MM.1S (cell line): ENCODE data around the gene KIAA1671.

Source experiments
- EZH2phosphoT487 ChIP-seq: fragments of 300-600 bp; sonication (generic); IDR thresholded peaks from 2 replicates; pipeline ENCODE4 v1.6.1; 2018; ENCODE audit warnings: antibody characterized with exemption, low read length
- TF ChIP-seq, protein P1 (sequence below): fragments of 300-600 bp; sonication (generic); IDR thresholded peaks from 2 replicates; pipeline ENCODE4 v1.5.1; 2016; ENCODE audit warnings: antibody characterized with exemption, low read length, mixed read lengths

GRCh38 chr22:25167082-25167481, 214.6 kb downstream of the KIAA1671 start:
- TF ChIP-seq, protein P1, sequence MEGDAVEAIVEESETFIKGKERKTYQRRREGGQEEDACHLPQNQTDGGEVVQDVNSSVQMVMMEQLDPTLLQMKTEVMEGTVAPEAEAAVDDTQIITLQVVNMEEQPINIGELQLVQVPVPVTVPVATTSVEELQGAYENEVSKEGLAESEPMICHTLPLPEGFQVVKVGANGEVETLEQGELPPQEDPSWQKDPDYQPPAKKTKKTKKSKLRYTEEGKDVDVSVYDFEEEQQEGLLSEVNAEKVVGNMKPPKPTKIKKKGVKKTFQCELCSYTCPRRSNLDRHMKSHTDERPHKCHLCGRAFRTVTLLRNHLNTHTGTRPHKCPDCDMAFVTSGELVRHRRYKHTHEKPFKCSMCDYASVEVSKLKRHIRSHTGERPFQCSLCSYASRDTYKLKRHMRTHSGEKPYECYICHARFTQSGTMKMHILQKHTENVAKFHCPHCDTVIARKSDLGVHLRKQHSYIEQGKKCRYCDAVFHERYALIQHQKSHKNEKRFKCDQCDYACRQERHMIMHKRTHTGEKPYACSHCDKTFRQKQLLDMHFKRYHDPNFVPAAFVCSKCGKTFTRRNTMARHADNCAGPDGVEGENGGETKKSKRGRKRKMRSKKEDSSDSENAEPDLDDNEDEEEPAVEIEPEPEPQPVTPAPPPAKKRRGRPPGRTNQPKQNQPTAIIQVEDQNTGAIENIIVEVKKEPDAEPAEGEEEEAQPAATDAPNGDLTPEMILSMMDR: no peak
- no peak for TF ChIP-seq EZH2phosphoT487
